ENCODE data around the gene CNKSR2.

GRCh38 chrX:21662761-21663160 lies 288.5 kb downstream of the CNKSR2 start:
- TF ChIP-seq CTCF (IDR thresholded peaks at IDR 0.05) (no peak), POLR2A (IDR thresholded peaks at IDR 0.05) (no peak)

Measured in Peyer's patch (tissue), 4 donors.